Upper lobe of left lung (tissue), 4 donors: ENCODE results near the gene CAMK1D.

Source experiments
- CTCF ChIP-seq, 6 experiments: fragments of 450-650 bp in 4 of 6; fragments of 200-600 bp in 2 of 6; sonication (generic) in 2 of 6; IDR thresholded peaks; one replicate each; pipeline ENCODE4 v1.5.1; 2016 to 2019; ENCODE audit warnings: antibody characterized with exemption in 6 of 6
- EP300 ChIP-seq, 4 donors: sonication (generic); formaldehyde crosslinking; IDR thresholded peaks; one replicate each; pipeline ENCODE4 v1.5.1; 2017; ENCODE audit warnings: antibody characterized with exemption in 4 of 4, control low read depth in 2 of 4

- no peak for TF ChIP-seq CTCF (IDR thresholded peaks at IDR 0.05)
- TF ChIP-seq EP300 (IDR thresholded peaks at IDR 0.05) = no peak
These were observed 355.1 kb downstream of the CAMK1D start for GRCh38 chr10:12704488-12704887.
